GM19438 (cell line): ENCODE data around the gene SEPTIN12.
"Not testable (repeated sequence)": the region's sequence is repeated elsewhere in the genome, so short reads cannot be mapped to it uniquely, and the experiment has no call there.

Experiments
- ATAC-seq: cut with Tn5 transposase; IDR thresholded peaks from one replicate; pipeline ENCODE4 v1.9.1; 2021; ENCODE audit warnings: low read depth; ENCODE audit not compliant: unreplicated experiment

SEPTIN12 gene

GRCh38 chr16:4760221-4760910 lies 27.8 kb downstream of the SEPTIN12 start:
- no peak for ATAC-seq

- ATAC-seq = no peak
Measured at GRCh38 chr16:4755687-4756086, 32.5 kb downstream of the SEPTIN12 start.

- no peak for ATAC-seq
Measured at GRCh38 chr16:4754865-4755264, 33.3 kb downstream of the SEPTIN12 start.

- no peak for ATAC-seq
Measured at GRCh38 chr16:4753227-4753626, 34.9 kb downstream of the SEPTIN12 start.

GRCh38 chr16:4752351-4753100 lies 35.6 kb downstream of the SEPTIN12 start:
- no peak for ATAC-seq

- ATAC-seq = no peak
Measured at GRCh38 chr16:4750896-4751295, 37.2 kb downstream of the SEPTIN12 start.

- ATAC-seq = no peak
Measured at GRCh38 chr16:4749700-4750257, 38.4 kb downstream of the SEPTIN12 start.

- ATAC-seq = no peak
Measured at GRCh38 chr16:4748682-4749411, 39.3 kb downstream of the SEPTIN12 start.

- ATAC-seq = no peak
Measured at GRCh38 chr16:4747906-4748681, 40.1 kb downstream of the SEPTIN12 start.

- ATAC-seq = no peak
Measured at GRCh38 chr16:4746991-4747574, 41.1 kb downstream of the SEPTIN12 start.

- ATAC-seq = no peak
Measured at GRCh38 chr16:4746215-4746614, 41.9 kb downstream of the SEPTIN12 start.

GRCh38 chr16:4745274-4745569 lies 42.9 kb downstream of the SEPTIN12 start:
- ATAC-seq = no peak

- ATAC-seq = no peak
Measured at GRCh38 chr16:4744555-4745273, 43.4 kb downstream of the SEPTIN12 start.

- ATAC-seq = no peak
Measured at GRCh38 chr16:4743226-4743878, 44.8 kb downstream of the SEPTIN12 start.

- ATAC-seq = not testable (repeated sequence)
Measured at GRCh38 chr16:4738370-4738769, 49.8 kb downstream of the SEPTIN12 start.

- no peak for ATAC-seq
Measured at GRCh38 chr16:4737545-4737944, 50.6 kb downstream of the SEPTIN12 start.

GRCh38 chr16:4736546-4736945 lies 51.6 kb downstream of the SEPTIN12 start:
- ATAC-seq = no peak

- peak; percentile 75 for ATAC-seq
Measured at GRCh38 chr16:4734730-4735535, 53.2 kb downstream of the SEPTIN12 start.
